GM21360 (cell line): Measurements from ENCODE around the gene GOLGA8A.
"Not testable (repeated sequence)": the region's sequence is repeated elsewhere in the genome, so short reads cannot be mapped to it uniquely, and the experiment has no call there.

Experiments
- ATAC-seq: cut with Tn5 transposase; IDR thresholded peaks from one replicate; pipeline ENCODE4 v1.9.1; 2021; ENCODE audit warnings: mild to moderate bottlenecking, moderate library complexity; ENCODE audit not compliant: unreplicated experiment

Gene GOLGA8A

GRCh38 chr15:34437687-34438086, at the start of gene GOLGA8A:
Gene GOLGA8A, minus strand, starts transcription at chr15:34437808. Its CDS starts 48,117 bp downstream, at chr15:34389691.
- peak; percentile 52 for ATAC-seq

- ATAC-seq = no peak
These were observed 46.0 kb upstream of the GOLGA8A start for GRCh38 chr15:34483644-34484043.

GRCh38 chr15:34481370-34481769, 43.8 kb upstream of the GOLGA8A start:
- no peak for ATAC-seq

GRCh38 chr15:34473840-34474239, 36.2 kb upstream of the GOLGA8A start:
- ATAC-seq = no peak

- ATAC-seq = no peak
These were observed 35.3 kb upstream of the GOLGA8A start for GRCh38 chr15:34472947-34473346.

- no peak for ATAC-seq
These were observed 33.3 kb upstream of the GOLGA8A start for GRCh38 chr15:34470892-34471291.

- ATAC-seq = no peak
These were observed 32.5 kb upstream of the GOLGA8A start for GRCh38 chr15:34470091-34470490.

- no peak for ATAC-seq
These were observed 24.1 kb upstream of the GOLGA8A start for GRCh38 chr15:34461730-34462129.

- ATAC-seq = no peak
These were observed 22.8 kb upstream of the GOLGA8A start for GRCh38 chr15:34460451-34460850.

GRCh38 chr15:34456658-34457057, 19.1 kb upstream of the GOLGA8A start:
- no peak for ATAC-seq

GRCh38 chr15:34442891-34443290, 5.3 kb upstream of the GOLGA8A start:
- ATAC-seq = no peak

- no peak for ATAC-seq
These were observed 2.3 kb upstream of the GOLGA8A start for GRCh38 chr15:34439878-34440277.

- ATAC-seq = peak; percentile 64
These were observed 609 bp downstream of the GOLGA8A start for GRCh38 chr15:34436956-34437442.

GRCh38 chr15:34436126-34436955, 1.3 kb downstream of the GOLGA8A start:
- peak; percentile 16 for ATAC-seq

- ATAC-seq = no peak
These were observed 1.9 kb downstream of the GOLGA8A start for GRCh38 chr15:34435658-34436057.

- no peak for ATAC-seq
These were observed 2.8 kb downstream of the GOLGA8A start for GRCh38 chr15:34434627-34435305.

GRCh38 chr15:34433956-34434626, 3.5 kb downstream of the GOLGA8A start:
- ATAC-seq = not testable (repeated sequence)

- not testable (repeated sequence) for ATAC-seq
These were observed 7.0 kb downstream of the GOLGA8A start for GRCh38 chr15:34430642-34431041.

- not testable (repeated sequence) for ATAC-seq
These were observed 14.1 kb downstream of the GOLGA8A start for GRCh38 chr15:34423425-34424090.

GRCh38 chr15:34420953-34421352, 16.7 kb downstream of the GOLGA8A start:
- not testable (repeated sequence) for ATAC-seq

GRCh38 chr15:34418435-34418834, 19.2 kb downstream of the GOLGA8A start:
- ATAC-seq = not testable (repeated sequence)
